ENCODE results near the gene PSG5.
"Not testable (repeated sequence)": the region's sequence is repeated elsewhere in the genome, so short reads cannot be mapped to it uniquely, and the experiment has no call there.

Gene PSG5

GRCh38 chr19:43132696-43133095 lies 53.6 kb downstream of the PSG5 start (continued):
- TF ChIP-seq MZF1 (tag by site-specific recombination; IDR thresholded peaks at IDR 0.05; ENCODE audit: borderline replicate concordance) = no peak
- TF ChIP-seq, protein P1, sequence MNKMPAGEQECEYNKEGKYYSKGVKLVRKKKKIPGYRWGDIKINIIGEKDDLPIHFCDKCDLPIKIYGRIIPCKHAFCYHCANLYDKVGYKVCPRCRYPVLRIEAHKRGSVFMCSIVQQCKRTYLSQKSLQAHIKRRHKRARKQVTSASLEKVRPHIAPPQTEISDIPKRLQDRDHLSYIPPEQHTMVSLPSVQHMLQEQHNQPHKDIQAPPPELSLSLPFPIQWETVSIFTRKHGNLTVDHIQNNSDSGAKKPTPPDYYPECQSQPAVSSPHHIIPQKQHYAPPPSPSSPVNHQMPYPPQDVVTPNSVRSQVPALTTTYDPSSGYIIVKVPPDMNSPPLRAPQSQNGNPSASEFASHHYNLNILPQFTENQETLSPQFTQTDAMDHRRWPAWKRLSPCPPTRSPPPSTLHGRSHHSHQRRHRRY (tag by site-specific recombination; IDR thresholded peaks at IDR 0.05) = no peak
- TF ChIP-seq ZNF19 (tag by site-specific recombination; IDR thresholded peaks at IDR 0.05; ENCODE audit: low read depth) = no peak
- TF ChIP-seq ZNF280D (tag by site-specific recombination; IDR thresholded peaks at IDR 0.05) = no peak
- no peak for TF ChIP-seq ZNF707 (tag by site-specific recombination; IDR thresholded peaks at IDR 0.05)
- TF ChIP-seq ZNF792 (tag by site-specific recombination; IDR thresholded peaks at IDR 0.05) = no peak
- no peak for TF ChIP-seq ZNF449 (tag by site-specific recombination; IDR thresholded peaks at IDR 0.05)

DNA sequence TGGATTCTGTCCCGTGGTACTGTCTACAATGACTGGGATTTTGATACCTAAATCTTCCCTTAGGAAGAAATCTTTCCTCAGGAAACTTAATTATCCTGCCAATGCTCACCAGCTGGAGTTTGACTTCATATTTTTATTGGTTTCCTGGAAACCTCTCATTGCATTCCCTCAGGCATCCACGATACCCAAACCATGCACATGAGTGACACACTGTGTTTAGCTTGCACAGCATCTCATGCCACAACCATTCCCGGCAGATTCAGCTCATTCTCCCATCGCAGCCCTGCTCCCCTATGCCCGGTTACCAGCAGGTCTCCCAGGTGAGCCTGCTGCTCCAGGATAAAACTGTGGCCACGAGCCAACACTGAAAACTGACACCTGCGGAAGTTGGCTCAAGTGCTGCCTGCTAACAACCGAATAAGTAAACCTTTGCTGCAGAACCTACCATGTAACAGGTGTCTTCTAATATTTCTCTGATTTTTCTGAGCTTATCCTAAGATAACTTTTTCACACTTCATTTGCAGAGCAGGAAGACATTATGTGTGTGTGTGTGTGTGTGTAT lies 55.0 kb downstream of the PSG5 start:
- POLR2A ChIA-PET = not testable (repeated sequence)
- CTCF ChIA-PET = interaction anchor here (0.6 to 1.3 kb wide), 3 partner anchors 57 to 435 kb away, joined by 3 to 4 read pairs (median 3); no protein-coding TSS in a partner anchor

GRCh38 chr19:43129197-43129596 lies 57.1 kb downstream of the PSG5 start:
- H3K9me3 ChIP-seq (ENCODE audit: control insufficient read depth, insufficient read depth, low read depth, low read length); CTCF ChIA-PET; H3K4me1 ChIP-seq (ENCODE audit: control insufficient read depth, insufficient read depth, low read length); H3K4me3 ChIP-seq (ENCODE audit: low read depth, low read length); POLR2A ChIA-PET; H3K36me3 ChIP-seq (ENCODE audit: control insufficient read depth in 2 of 2, insufficient read depth in 1 of 2, low read length in 2 of 2); H3K27ac ChIP-seq (ENCODE audit: extremely low read depth, low read depth, low read length): not testable (repeated sequence)

More for the DNA sequence above, 55.0 kb downstream of the PSG5 start:
- not testable (repeated sequence) for H3K36me3 ChIP-seq (ENCODE audit: control insufficient read depth in 2 of 2, insufficient read depth in 1 of 2, low read length in 2 of 2); H3K27ac ChIP-seq (ENCODE audit: extremely low read depth, low read depth, low read length); H3K4me3 ChIP-seq (ENCODE audit: low read depth, low read length); H3K4me1 ChIP-seq (ENCODE audit: control insufficient read depth, insufficient read depth, low read length); H3K9me3 ChIP-seq (ENCODE audit: control insufficient read depth, insufficient read depth, low read depth, low read length)
- TF ChIP-seq SCRT1 (tag by site-specific recombination; IDR thresholded peaks at IDR 0.05; ENCODE audit: borderline replicate concordance) (0 out of 2 replicates have a peak, but pooled peaks have one; percentile 25), SCRT2 (tag by site-specific recombination; IDR thresholded peaks at IDR 0.05) (peak; percentile 84)

DNA sequence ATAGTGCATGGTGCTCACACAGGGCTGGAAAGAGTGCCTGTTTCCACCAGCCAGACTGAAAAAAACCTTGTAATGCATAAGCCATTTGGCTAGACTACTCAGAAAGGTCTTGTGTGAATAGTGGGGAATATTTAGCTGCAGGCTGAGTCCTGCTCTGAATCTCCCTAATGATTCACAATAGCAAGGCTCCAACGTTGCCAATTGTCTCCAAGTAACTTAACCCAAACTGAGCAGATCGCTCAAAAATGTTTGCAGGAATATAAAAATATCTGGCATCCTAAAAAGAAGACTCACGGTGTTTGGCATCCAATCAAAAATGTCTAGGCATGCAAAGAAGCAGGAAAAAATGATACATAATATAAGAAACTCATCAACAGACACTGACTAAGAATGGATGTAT lies 59.0 kb downstream of the PSG5 start:
- POLR2A ChIA-PET; H3K36me3 ChIP-seq (ENCODE audit: control insufficient read depth in 2 of 2, insufficient read depth in 1 of 2, low read length in 2 of 2); H3K4me3 ChIP-seq (ENCODE audit: low read depth, low read length); H3K27ac ChIP-seq (ENCODE audit: extremely low read depth, low read depth, low read length); H3K4me1 ChIP-seq (ENCODE audit: control insufficient read depth, insufficient read depth, low read length); H3K9me3 ChIP-seq (ENCODE audit: control insufficient read depth, insufficient read depth, low read depth, low read length): not testable (repeated sequence)
- CTCF ChIA-PET = interaction anchor here (1.2 kb wide), 1 partner anchor 24 kb away, joined by 4 read pairs; no protein-coding TSS in a partner anchor

- no peak overlapping the region for H3K27ac ChIP-seq (ENCODE audit: extremely low read depth, low read depth, low read length)
- CTCF ChIA-PET = no interaction called here
- no peak for TF ChIP-seq ZBTB6 (tag by site-specific recombination; IDR thresholded peaks at IDR 0.05)
- TF ChIP-seq WT1 (tag by site-specific recombination; IDR thresholded peaks at IDR 0.05) = no peak
- no peak for TF ChIP-seq ZNF223 (tag by site-specific recombination; IDR thresholded peaks at IDR 0.05)
- no peak for TF ChIP-seq OVOL3 (tag by site-specific recombination; IDR thresholded peaks at IDR 0.05)
- TF ChIP-seq PRDM6 (tag by site-specific recombination; IDR thresholded peaks at IDR 0.05) = no peak
- no peak for TF ChIP-seq ZBTB21 (tag by site-specific recombination; IDR thresholded peaks at IDR 0.05)
Measured at GRCh38 chr19:43126720-43127119, 59.6 kb downstream of the PSG5 start.

More at GRCh38 chr19:43126720-43127119, 59.6 kb downstream of the PSG5 start:
- Histone ChIP-seq H3K4me1 (ENCODE audit: control insufficient read depth, insufficient read depth, low read length) (no peaks in the 10 kb centered on the region), H3K36me3 (ENCODE audit: control insufficient read depth in 2 of 2, insufficient read depth in 1 of 2, low read length in 2 of 2) (no peaks in the 10 kb centered on the region), H3K9me3 (ENCODE audit: control insufficient read depth, insufficient read depth, low read depth, low read length) (no peaks in the 10 kb centered on the region), H3K4me3 (ENCODE audit: low read depth, low read length) (no peak overlapping the region)
- POLR2A ChIA-PET = no interaction called here
